DND-41 (cell line): ENCODE measurements around the gene SUMO3.

Experiments
- ATAC-seq: fragments of 200-7000 bp; cut with Tn5 transposase; 3 replicates; pipeline ENCODE4 v1.9.1; 2021; ENCODE audit warnings: low read depth; ENCODE audit not compliant: insufficient read depth
- DNase-seq: peaks from one replicate; pipeline ENCODE4 v3.0.0-alpha.2; 2020
- H2AFZ ChIP-seq: 2 replicates; pipeline ENCODE4 v1.6.0; 2012; ENCODE audit warnings: low read depth, low read length
- H3K27ac ChIP-seq: 2 replicates; pipeline ENCODE4 v1.5.1; 2012; ENCODE audit warnings: low read length, inconsistent platforms
- H3K27me3 ChIP-seq: fragments of 200-600 bp; sonication (generic); 2 replicates; pipeline ENCODE4 v1.6.0; 2012; ENCODE audit warnings: low read length, mild to moderate bottlenecking, inconsistent platforms; ENCODE audit not compliant: insufficient read depth, poor library complexity
- H3K36me3 ChIP-seq: 2 replicates; pipeline ENCODE4 v1.5.1; 2012; ENCODE audit warnings: low read length, inconsistent platforms; ENCODE audit not compliant: insufficient read depth
- H3K4me1 ChIP-seq: 2 replicates; pipeline ENCODE4 v1.5.1; 2012; ENCODE audit warnings: mild to moderate bottlenecking, low read length; ENCODE audit not compliant: insufficient read depth
- H3K4me2 ChIP-seq: 2 replicates; pipeline ENCODE4 v1.6.0; 2012; ENCODE audit warnings: mild to moderate bottlenecking, moderate library complexity, low read length, inconsistent platforms; ENCODE audit not compliant: insufficient read depth
- H3K4me3 ChIP-seq, 2 experiments: fragments of 200-600 bp in 1 of 2; shearing (Covaris generic) in 1 of 2; 2 replicates each; pipeline ENCODE4 v1.5.1; 2012 to 2016; ENCODE audit warnings: inconsistent platforms in 2 of 2, low read length in 2 of 2, mild to moderate bottlenecking in 2 of 2, low read depth in 1 of 2, moderate library complexity in 1 of 2
- H3K79me2 ChIP-seq: 2 replicates; pipeline ENCODE4 v1.6.0; 2012; ENCODE audit warnings: low read length, inconsistent platforms; ENCODE audit not compliant: insufficient read depth
- H3K9ac ChIP-seq: 2 replicates; pipeline ENCODE4 v1.6.0; 2012; ENCODE audit warnings: low read depth, mild to moderate bottlenecking, inconsistent platforms, low read length, moderate library complexity
- H3K9me3 ChIP-seq: 2 replicates; pipeline ENCODE4 v1.5.1; 2012; ENCODE audit warnings: low read length, moderate library complexity, mild to moderate bottlenecking, inconsistent platforms; ENCODE audit not compliant: insufficient read depth, severe bottlenecking
- H4K20me1 ChIP-seq: 2 replicates; pipeline ENCODE4 v1.6.0; 2012; ENCODE audit warnings: low read length; ENCODE audit not compliant: insufficient read depth
- CTCF ChIP-seq: IDR thresholded peaks from 2 replicates; pipeline ENCODE4 v1.5.1; 2012; ENCODE audit warnings: borderline replicate concordance, low read length, moderate library complexity, mild to moderate bottlenecking; ENCODE audit not compliant: poor library complexity, severe bottlenecking; ENCODE audit errors: extremely low read depth
- EZH2 ChIP-seq: IDR thresholded peaks from 3 replicates; pipeline ENCODE4 v1.6.1; 2012; ENCODE audit warnings: borderline replicate concordance, low read depth, mild to moderate bottlenecking, moderate library complexity, low read length, inconsistent platforms; ENCODE audit not compliant: severe bottlenecking

The SUMO3 gene

GRCh38 chr21:44850905-44851657, 33.2 kb upstream of the SUMO3 start:
- ATAC-seq (no peak), DNase-seq (no peak)
- H3K27me3 ChIP-seq = no peaks in the 10 kb centered on the region
- H4K20me1 ChIP-seq = peaks cover 29% of the 10 kb centered on the region
- H3K36me3 ChIP-seq = peaks cover 73% of the 10 kb centered on the region
- peaks cover 9% of the 10 kb centered on the region for H3K79me2 ChIP-seq
- H3K4me1 ChIP-seq = no peaks in the 10 kb centered on the region
- H3K4me2 ChIP-seq = no peak overlapping the region
- H3K9me3 ChIP-seq = no peaks in the 10 kb centered on the region
- H3K4me3 ChIP-seq = no peak overlapping the region
- H3K9ac ChIP-seq = no peak overlapping the region
- TF ChIP-seq CTCF (no peak), EZH2 (no peak)
- no peak overlapping the region for H2AFZ ChIP-seq
- H3K27ac ChIP-seq = no peak overlapping the region

- no peak overlapping the region for H3K27ac ChIP-seq
- no peak overlapping the region for H2AFZ ChIP-seq
- peaks cover 27% of the 10 kb centered on the region for H4K20me1 ChIP-seq
- peaks cover 9% of the 10 kb centered on the region for H3K79me2 ChIP-seq
- H3K27me3 ChIP-seq = no peaks in the 10 kb centered on the region
- H3K4me2 ChIP-seq = no peak overlapping the region
- TF ChIP-seq EZH2 (no peak), CTCF (no peak)
- no peaks in the 10 kb centered on the region for H3K4me1 ChIP-seq
- peaks cover 65% of the 10 kb centered on the region for H3K36me3 ChIP-seq
- ATAC-seq (no peak), DNase-seq (no peak)
- H3K9ac ChIP-seq = no peak overlapping the region
- no peak overlapping the region for H3K4me3 ChIP-seq
- H3K9me3 ChIP-seq = no peaks in the 10 kb centered on the region
Observed at GRCh38 chr21:44850208-44850800, 32.4 kb upstream of the SUMO3 start.

GRCh38 chr21:44849616-44850130, 31.8 kb upstream of the SUMO3 start:
- peaks cover 9% of the 10 kb centered on the region for H3K79me2 ChIP-seq
- TF ChIP-seq CTCF (no peak), EZH2 (no peak)
- peaks cover 59% of the 10 kb centered on the region for H3K36me3 ChIP-seq
- no peak overlapping the region for H3K4me3 ChIP-seq
- H3K4me1 ChIP-seq = no peaks in the 10 kb centered on the region
- H3K9me3 ChIP-seq = no peaks in the 10 kb centered on the region
- ATAC-seq = no peak
- no peak for DNase-seq
- H4K20me1 ChIP-seq = peaks cover 24% of the 10 kb centered on the region
- H3K27ac ChIP-seq = no peak overlapping the region
- H2AFZ ChIP-seq = no peak overlapping the region
- no peak overlapping the region for H3K4me2 ChIP-seq
- H3K27me3 ChIP-seq = no peaks in the 10 kb centered on the region
- H3K9ac ChIP-seq = no peak overlapping the region
